Astrocyte of the spinal cord (primary cell): ENCODE data around the gene ADK.
"Not testable (repeated sequence)": the region's sequence is repeated elsewhere in the genome, so short reads cannot be mapped to it uniquely, and the experiment has no call there.

ENCODE experiments used
- DNase-seq: peaks from one replicate; pipeline ENCODE4 v3.0.0; 2011; ENCODE audit warnings: low read depth, low spot score
- H3K4me3 ChIP-seq: 2 replicates; pipeline ENCODE4 v1.5.1; 2011; ENCODE audit warnings: low read depth, mild to moderate bottlenecking, low read length, moderate library complexity
- in situ Hi-C: cut with HindIII; loops from 2 replicates; pipeline ENCODE4 v1.10.0; 2017; ENCODE audit warnings: low sequenced_read_pairs
- TF ChIP-seq, protein P1 (sequence below): IDR thresholded peaks from 2 replicates; pipeline ENCODE4 v1.5.1; 2012; ENCODE audit warnings: low read depth, mild to moderate bottlenecking, low read length, inconsistent platforms

The ADK gene

GRCh38 chr10:74344306-74344705, 193.3 kb downstream of the ADK start:
- DNase-seq = no peak
- in situ Hi-C loops = no loop called here
- H3K4me3 ChIP-seq = no peak overlapping the region
- TF ChIP-seq, protein P1, sequence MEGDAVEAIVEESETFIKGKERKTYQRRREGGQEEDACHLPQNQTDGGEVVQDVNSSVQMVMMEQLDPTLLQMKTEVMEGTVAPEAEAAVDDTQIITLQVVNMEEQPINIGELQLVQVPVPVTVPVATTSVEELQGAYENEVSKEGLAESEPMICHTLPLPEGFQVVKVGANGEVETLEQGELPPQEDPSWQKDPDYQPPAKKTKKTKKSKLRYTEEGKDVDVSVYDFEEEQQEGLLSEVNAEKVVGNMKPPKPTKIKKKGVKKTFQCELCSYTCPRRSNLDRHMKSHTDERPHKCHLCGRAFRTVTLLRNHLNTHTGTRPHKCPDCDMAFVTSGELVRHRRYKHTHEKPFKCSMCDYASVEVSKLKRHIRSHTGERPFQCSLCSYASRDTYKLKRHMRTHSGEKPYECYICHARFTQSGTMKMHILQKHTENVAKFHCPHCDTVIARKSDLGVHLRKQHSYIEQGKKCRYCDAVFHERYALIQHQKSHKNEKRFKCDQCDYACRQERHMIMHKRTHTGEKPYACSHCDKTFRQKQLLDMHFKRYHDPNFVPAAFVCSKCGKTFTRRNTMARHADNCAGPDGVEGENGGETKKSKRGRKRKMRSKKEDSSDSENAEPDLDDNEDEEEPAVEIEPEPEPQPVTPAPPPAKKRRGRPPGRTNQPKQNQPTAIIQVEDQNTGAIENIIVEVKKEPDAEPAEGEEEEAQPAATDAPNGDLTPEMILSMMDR = no peak

GRCh38 chr10:74347522-74347921, 196.5 kb downstream of the ADK start:
- H3K4me3 ChIP-seq = no peak overlapping the region
- in situ Hi-C loops = no loop called here
- DNase-seq = no peak
- TF ChIP-seq, protein P1 = no peak

DNA sequence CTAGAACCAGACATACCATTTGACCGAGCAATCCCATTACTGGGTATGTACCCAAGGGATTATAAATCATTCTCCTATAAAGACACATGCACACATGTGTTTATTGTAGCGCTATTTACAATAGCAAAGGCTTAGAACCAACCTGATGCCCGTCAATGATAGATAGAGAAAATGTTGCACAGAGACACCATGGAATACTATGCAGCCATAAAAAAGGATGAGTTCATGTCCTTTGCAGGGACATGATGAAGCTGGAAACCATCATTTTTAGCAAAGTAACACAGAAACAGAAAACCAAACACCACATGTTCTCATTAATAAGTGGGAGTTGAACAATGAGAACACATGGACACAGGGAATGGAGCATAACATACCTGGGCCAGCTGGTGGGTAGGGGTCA, 202.0 kb downstream of the ADK start:
- in situ Hi-C loops, H3K4me3 ChIP-seq, DNase-seq: not testable (repeated sequence)

DNA sequence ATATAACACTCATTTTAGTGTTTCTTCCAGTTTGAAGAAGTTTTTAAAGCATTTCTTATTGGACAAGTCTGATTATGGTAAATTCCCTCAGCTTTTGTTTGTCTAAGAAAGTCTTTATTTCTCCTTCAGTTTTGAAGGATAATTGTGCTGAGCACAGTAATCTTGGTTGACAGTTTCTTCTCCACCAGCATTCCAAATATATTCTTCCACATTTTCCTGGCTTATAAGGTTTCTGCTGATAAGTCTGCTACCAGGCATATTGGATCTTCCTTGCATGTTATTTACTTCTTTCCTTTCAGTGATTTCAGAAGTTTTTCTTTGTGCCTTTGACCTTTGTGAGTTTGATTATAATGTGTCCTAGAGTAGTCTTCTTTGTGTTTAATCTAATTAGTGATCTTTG, 210.7 kb downstream of the ADK start:
- no peak overlapping the region for H3K4me3 ChIP-seq
- TF ChIP-seq, protein P1 = no peak
- in situ Hi-C loops = no loop called here
- DNase-seq = peak; percentile 5

GRCh38 chr10:74363727-74364126, 212.7 kb downstream of the ADK start:
- no peak for DNase-seq
- TF ChIP-seq, protein P1 = no peak
- H3K4me3 ChIP-seq = no peak overlapping the region
- in situ Hi-C loops = no loop called here

DNA sequence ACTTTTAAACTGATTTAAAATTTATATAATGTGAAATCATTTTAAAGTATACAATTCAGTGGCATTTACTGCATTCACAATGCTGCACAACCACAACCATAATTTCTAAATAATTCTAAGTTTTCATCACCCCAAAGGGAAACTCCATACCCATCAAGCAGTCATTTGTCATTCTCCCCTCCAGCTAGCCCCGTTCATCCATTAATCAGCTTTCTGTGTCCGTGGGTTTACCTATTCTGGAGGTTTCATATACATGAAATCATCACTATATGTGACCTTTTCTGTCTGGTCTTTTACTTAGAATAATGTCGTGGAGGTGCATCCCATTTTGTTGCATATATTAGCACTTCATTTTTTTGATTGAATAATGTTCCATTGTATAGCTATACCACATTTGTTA, 214.1 kb downstream of the ADK start:
- in situ Hi-C loops = no loop called here
- TF ChIP-seq, protein P1 = no peak
- no peak overlapping the region for H3K4me3 ChIP-seq
- DNase-seq = no peak

DNA sequence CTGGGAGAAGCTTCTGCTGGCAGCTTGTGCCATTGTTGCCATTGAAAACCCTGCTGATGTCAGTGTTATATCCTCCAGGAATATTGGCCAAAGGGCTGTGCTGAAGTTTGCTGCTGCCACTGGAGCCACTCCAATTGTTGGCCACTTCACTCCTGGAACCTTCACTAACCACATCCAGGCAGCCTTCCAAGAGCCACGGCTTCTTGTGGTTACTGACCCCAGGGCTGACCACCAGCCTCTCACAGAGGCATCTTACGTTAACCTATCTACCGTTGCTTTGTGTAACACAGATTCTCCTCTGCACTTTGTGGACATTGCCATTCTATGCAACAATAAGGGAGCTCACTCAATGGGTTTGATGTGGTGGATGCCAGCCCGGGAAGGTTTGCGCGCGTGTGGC, 220.7 kb downstream of the ADK start:
- peak; percentile 85 for DNase-seq
- TF ChIP-seq, protein P1 = no peak
- H3K4me3 ChIP-seq = no peak overlapping the region
- in situ Hi-C loops = no loop called here
